Thoracic aorta endothelial cell (primary cell): ENCODE data around the gene PTOV1. TPM values are rescaled to one million over a fixed set of nuclear protein-coding genes. Genes with fewer than 3 reads are reported as not detected.

Experiments used
- small RNA-seq: library from RNA; depleted of rRNA; stranded (forward); fragments of <200 nt; gene quantifications from one replicate; pipeline ENCODE3, GENCODE V24; 2012
- total RNA-seq: library from RNA; depleted of rRNA; stranded (reverse); fragments of >200 nt; gene quantifications from 2 replicates; pipeline ENCODE4 v1.2.3, GENCODE V29; 2012

The PTOV1 gene
- 48.3 and 58.9 TPM in 2 replicates for total RNA-seq

DNA sequence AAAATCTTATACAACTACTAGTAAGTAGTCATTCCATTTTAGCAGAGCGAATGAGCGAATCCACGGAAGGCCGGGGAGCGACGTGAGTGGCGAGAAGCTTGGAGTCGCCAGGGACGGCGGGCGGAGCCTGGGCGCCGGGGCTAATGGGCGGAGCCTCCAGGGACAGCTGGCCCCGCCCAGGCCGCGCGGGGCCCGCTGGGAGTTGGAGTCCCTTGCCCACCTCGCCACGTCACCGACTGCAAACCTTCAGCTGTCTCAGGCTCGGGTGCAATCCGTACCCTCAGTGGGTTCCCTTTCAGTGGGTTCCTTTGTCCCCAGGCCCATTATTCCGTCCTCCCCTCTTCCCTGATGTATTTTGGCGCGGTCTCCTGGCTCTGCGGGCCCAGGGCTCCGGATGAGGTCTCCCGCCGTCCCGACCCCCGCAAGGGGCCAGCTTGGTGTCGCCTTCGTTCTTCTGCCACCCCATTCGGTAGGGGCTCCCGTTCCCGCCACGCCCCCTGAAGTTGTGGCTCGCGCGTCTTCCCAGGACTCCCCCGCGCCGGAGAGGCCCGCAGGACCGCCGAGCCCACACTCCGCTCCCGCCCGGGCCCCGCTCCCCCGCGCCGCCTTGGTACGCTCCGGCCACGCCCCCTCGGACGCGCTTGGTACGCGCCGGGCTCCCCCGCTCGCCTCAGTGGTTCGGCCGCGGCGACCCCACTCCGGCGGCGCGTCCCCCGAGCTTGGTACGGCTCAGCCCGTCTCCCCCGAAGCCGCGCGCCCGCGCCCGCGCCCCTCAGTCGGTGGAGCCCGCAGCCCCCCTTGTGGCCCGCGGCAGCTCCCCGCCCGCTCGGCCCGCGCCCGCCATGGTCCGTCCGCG lies at the start of gene PTOV1:
Gene PTOV1, plus strand, starts transcription at position 673 of the 856 bp plus-strand sequence.

GRCh38 chr19:49812997-49813861 lies 37.7 kb upstream of the PTOV1 start, which contains the start of gene FUZ:
Gene FUZ (minus strand): TSS chr19:49813292. CDS start chr19:49813106, 186 bp downstream.

DNA sequence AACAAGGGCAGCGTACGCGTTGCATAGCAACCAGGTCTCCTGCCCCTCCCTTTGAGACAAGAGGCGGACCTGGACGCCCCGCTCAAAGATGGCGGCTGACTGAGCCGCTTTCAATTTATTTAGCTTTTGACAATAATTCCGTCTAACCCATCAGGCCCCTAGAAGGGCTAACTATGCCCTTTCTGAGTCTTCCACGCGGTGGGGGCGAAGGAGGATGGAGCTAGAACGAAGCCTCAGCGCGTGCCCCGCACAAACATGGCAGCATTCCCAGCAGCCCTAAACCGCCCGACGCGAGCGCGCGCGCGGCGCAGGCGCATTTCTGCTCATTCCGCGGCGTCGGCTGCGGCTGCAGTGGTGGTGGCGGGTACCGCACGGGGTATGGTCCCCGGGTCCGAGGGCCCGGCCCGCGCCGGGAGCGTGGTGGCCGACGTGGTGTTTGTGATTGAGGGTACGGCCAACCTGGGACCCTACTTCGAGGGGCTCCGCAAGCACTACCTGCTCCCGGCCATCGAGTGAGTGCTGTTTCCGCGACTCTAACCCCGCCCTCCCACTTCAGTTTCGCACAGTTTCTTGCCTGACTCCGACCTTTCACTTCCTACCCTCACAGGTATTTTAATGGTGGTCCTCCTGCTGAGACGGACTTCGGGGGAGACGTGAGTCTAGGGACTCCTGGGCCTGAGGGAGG lies 32.9 kb upstream of the PTOV1 start, which contains the start of gene MED25:
Gene MED25, plus strand, starts transcription at position 326 of the 685 bp plus-strand sequence. Its CDS starts 53 bp downstream, at position 379.

DNA sequence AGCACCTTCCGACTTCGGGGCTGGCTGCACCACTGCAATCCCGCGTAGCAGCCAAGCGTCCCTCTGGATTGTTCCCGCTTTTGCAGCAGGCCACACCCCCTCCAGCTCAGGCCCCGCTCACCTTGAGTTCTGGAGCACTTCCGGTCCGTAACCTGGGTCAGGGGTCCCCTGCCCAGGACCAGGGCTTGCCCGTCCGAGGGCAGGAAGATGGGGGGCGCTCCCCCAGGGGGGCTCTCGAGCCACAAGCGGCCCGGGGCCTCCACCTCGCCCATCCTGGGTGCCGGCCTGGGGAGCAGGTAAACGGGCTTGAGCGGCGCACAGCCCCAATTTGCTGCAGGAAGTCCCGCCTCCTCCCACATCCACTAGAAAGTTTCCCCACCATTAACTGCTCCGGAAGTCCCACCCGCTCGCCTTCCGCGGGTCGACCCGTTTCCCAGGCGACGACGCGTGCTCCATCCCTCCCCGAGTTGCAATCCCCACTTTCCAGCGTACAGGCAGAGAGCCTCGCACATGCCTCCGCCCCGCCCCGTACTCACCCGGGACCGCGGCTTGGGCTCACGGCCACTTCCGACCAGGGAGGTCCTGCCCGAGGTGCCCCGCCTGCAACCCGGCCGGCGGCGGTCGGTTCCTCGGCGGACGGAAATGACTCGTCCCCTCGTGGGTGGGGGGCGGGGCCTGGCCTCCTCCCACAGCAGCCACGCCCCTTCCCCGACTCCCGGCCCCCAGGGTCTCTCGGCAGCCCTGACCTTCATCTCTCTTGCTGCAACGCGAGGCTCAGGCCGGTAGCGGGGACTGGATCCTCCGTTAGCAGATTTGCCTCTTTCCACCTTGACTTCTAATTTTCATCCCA lies 16.2 kb downstream of the PTOV1 start, which contains the start of gene PNKP:
Gene PNKP, minus strand, starts transcription at position 644 of the 850 bp plus-strand sequence. Its CDS starts 372 bp downstream, at position 272.

GRCh38 chr19:49877020-49877878 lies 26.3 kb downstream of the PTOV1 start, which contains the start of the genes AKT1S1 and TBC1D17:
Gene AKT1S1 (minus strand): TSS chr19:49877355. CDS start chr19:49873295, 4,060 bp downstream.
Gene TBC1D17 (plus strand): TSS chr19:49877702. CDS start chr19:49877724, 22 bp downstream.

GRCh38 chr19:49896863-49897621 lies 46.1 kb downstream of the PTOV1 start, which contains the start of gene IL4I1:
Gene IL4I1 (minus strand): TSS chr19:49896887. CDS start chr19:49896160, 727 bp downstream.

Small RNA genes lying within 50 kb of the gene (small RNA-seq; reads per million reads assigned to genes)
- not detected for gene MIR4749

Other genes starting within 250 kb of the PTOV1 start
- 32.8 and 34.7 TPM in 2 replicates for gene RRAS, start 211.0 kb upstream of the PTOV1 start, total RNA-seq
- gene SCAF1, start 208.9 kb upstream of the PTOV1 start, total RNA-seq, result 24.9 and 26.7 TPM in 2 replicates
- gene IRF3, start 185.3 kb upstream of the PTOV1 start, total RNA-seq, result 41.1 and 41.2 TPM in 2 replicates
- 11.2 and 14.4 TPM in 2 replicates for gene BCL2L12, start 185.2 kb upstream of the PTOV1 start, total RNA-seq
- gene PRMT1, start 173.9 kb upstream of the PTOV1 start, total RNA-seq, result 221 and 270 TPM in 2 replicates
- 0.72 and 0.80 TPM in 2 replicates for gene ADM5, start 161.6 kb upstream of the PTOV1 start, total RNA-seq
- 7.5 and 13.3 TPM in 2 replicates for gene CPT1C, start 160.0 kb upstream of the PTOV1 start, total RNA-seq
- gene TSKS, start 87.9 kb upstream of the PTOV1 start, total RNA-seq, result not detected in 2 replicates
- 81.3 and 98.0 TPM in 2 replicates for gene AP2A1, start 84.2 kb upstream of the PTOV1 start, total RNA-seq
- gene FUZ, start 37.9 kb upstream of the PTOV1 start, total RNA-seq, result 11.4 and 12.2 TPM in 2 replicates
- 26.1 and 29.3 TPM in 2 replicates for gene MED25, start 32.9 kb upstream of the PTOV1 start, total RNA-seq
- gene PNKP, start 16.4 kb downstream of the PTOV1 start, total RNA-seq, result 46.3 and 47.3 TPM in 2 replicates
- gene AKT1S1, start 26.2 kb downstream of the PTOV1 start, total RNA-seq, result 11.6 and 14.4 TPM in 2 replicates
- 10.3 and 12.1 TPM in 2 replicates for gene TBC1D17, start 26.5 kb downstream of the PTOV1 start, total RNA-seq
- gene IL4I1, start 45.7 kb downstream of the PTOV1 start, total RNA-seq, result 1.1 and 2.1 TPM in 2 replicates
- gene ATF5, start 78.0 kb downstream of the PTOV1 start, total RNA-seq, result 10.7 and 10.9 TPM in 2 replicates
- gene NUP62, start 78.3 kb downstream of the PTOV1 start, total RNA-seq, result 42.6 and 56.9 TPM in 2 replicates
- gene SIGLEC11, start 110.0 kb downstream of the PTOV1 start, total RNA-seq, result 0.13 TPM in 1 of 2 replicates, not detected in the other
- gene VRK3, start 174.2 kb downstream of the PTOV1 start, total RNA-seq, result 29.5 and 33.4 TPM in 2 replicates
- gene ZNF473, start 174.8 kb downstream of the PTOV1 start, total RNA-seq, result 7.4 and 9.2 TPM in 2 replicates